A673 (cell line): ENCODE results near the gene ADIG.

ENCODE experiments used
- CTCF ChIP-seq: fragments of 300-800, 200-600 bp; sonication (generic); conservative IDR thresholded peaks from 2 replicates; pipeline ENCODE4 v1.5.1; 2017; ENCODE audit warnings: low read depth, mild to moderate bottlenecking, antibody characterized with exemption, low read length, moderate library complexity, mixed read lengths
- EZH2 ChIP-seq: fragments of 200-600 bp; sonication (generic); IDR thresholded peaks from 2 replicates; pipeline ENCODE4 v1.6.1; 2017; ENCODE audit warnings: borderline replicate concordance, low read depth, mild to moderate bottlenecking, mixed read lengths, antibody characterized with exemption, low read length; ENCODE audit not compliant: poor library complexity, severe bottlenecking

- no peak for TF ChIP-seq CTCF
- no peak for TF ChIP-seq EZH2
Measured at GRCh38 chr20:38586181-38586525, 5.2 kb downstream of the ADIG start.
